IPS-18a (cell line): ENCODE data around the gene S100A13.
"Not testable (repeated sequence)": the region's sequence is repeated elsewhere in the genome, so short reads cannot be mapped to it uniquely, and the experiment has no call there.

Source experiments
- H3K27ac ChIP-seq: one replicate; pipeline ENCODE4 v1.5.1; 2013; ENCODE audit warnings: low read length
- H3K27me3 ChIP-seq: one replicate; pipeline ENCODE4 v1.6.1; 2013; ENCODE audit warnings: mild to moderate bottlenecking, low read length; ENCODE audit not compliant: control insufficient read depth, insufficient read depth
- H3K36me3 ChIP-seq: one replicate; pipeline ENCODE4 v1.6.1; 2013; ENCODE audit warnings: low read depth, low read length; ENCODE audit not compliant: control insufficient read depth
- H3K4me1 ChIP-seq: one replicate; pipeline ENCODE4 v1.6.1; 2013; ENCODE audit warnings: low read depth, low read length; ENCODE audit not compliant: control insufficient read depth
- H3K4me3 ChIP-seq: one replicate; pipeline ENCODE4 v1.5.1; 2013; ENCODE audit warnings: low read length
- H3K9ac ChIP-seq: one replicate; pipeline ENCODE4 v1.6.1; 2013; ENCODE audit warnings: mild to moderate bottlenecking, low read length, moderate library complexity
- H3K9me3 ChIP-seq: one replicate; pipeline ENCODE4 v1.6.1; 2013; ENCODE audit warnings: low read depth, low read length; ENCODE audit not compliant: control insufficient read depth

Gene S100A13

DNA sequence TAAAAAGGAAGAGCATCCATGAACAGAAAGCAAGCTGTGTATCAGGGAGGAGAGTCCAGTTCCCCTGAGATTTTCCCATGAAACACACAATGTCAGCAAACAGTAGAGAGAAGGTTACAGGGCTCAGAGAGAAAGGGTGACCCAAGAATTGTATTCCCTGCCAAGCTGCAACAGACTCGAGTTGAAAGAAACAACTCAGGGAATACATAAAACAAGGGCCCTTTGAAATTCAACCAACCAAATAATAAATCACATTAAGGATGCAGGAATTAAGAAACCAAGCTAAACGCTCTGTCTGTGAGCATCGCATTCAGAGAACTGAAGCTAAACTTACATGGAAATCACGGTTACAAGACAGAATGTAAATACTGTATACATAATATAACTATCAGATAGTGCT lies 34.6 kb downstream of the S100A13 start:
- no peak overlapping the region for H3K9ac ChIP-seq
- H3K4me3 ChIP-seq: no peak overlapping the region
- H3K36me3 ChIP-seq: no peaks in the 10 kb centered on the region
- no peaks in the 10 kb centered on the region for H3K4me1 ChIP-seq
- no peaks in the 10 kb centered on the region for H3K9me3 ChIP-seq
- H3K27ac ChIP-seq: no peak overlapping the region
- no peaks in the 10 kb centered on the region for H3K27me3 ChIP-seq

DNA sequence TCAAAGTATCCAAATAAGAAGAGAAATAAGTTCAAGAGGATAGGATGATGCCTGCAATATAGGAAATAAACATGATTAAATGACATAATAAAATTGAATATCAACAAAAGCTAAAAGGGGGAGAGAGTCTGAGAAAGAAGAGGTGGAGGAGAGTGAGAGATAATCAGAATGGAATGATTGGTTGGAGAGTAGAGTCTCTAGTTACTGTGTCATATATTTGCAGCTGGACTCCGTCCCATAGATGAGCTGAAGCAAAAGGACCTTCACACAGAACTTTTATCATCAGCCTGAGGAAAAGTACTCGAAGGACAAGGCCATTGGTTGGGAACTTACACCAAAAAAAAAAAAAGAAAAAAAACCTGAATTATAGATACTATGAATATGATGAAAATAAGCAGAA lies 38.8 kb downstream of the S100A13 start:
- Histone ChIP-seq H3K9me3 (no peaks in the 10 kb centered on the region), H3K9ac (no peak overlapping the region), H3K4me1 (no peaks in the 10 kb centered on the region), H3K27ac (no peak overlapping the region), H3K36me3 (no peaks in the 10 kb centered on the region), H3K4me3 (no peak overlapping the region), H3K27me3 (no peaks in the 10 kb centered on the region)

DNA sequence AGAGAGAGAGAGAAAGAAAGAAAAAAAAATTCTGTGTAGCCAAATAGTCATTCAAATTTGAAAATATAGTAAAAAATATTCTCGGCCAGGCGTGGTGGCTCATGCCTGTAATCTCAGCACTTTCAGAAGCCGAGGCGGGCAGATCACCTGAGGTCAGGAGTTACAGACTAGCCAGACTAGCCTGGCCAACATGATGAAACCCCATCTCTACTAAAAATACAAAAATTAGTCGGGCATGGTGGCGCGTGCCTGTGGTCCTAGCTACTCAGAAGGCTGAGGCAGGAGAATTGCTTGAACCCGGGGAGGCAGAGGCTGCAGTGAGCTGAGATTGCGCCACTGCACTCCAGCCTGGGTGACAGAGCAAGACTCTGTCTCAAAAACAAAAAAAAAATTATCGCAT lies 39.3 kb downstream of the S100A13 start:
- not testable (repeated sequence) for H3K4me1 ChIP-seq, H3K9ac ChIP-seq

DNA sequence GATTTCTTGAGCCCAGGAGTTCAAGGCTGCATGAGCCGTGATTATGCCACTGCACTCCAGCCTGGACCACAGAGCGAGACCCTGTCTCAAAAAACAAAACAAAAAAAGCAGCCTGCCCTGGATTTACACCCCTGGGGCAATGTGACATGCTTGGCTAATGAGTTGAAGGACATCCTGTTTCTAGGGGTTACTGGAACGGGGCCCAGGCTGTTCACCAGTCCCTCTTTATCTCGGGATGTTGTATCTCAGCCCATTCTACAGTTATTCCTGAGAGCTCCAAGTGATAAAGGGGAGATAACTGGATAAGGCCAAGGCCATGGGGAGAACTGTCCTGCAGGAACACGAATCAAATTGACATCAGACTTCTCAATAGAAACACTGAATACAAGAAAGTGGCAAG lies 40.0 kb downstream of the S100A13 start:
- no peak overlapping the region for H3K9ac ChIP-seq
- no peaks in the 10 kb centered on the region for H3K27me3 ChIP-seq
- no peak overlapping the region for H3K4me3 ChIP-seq
- H3K4me1 ChIP-seq: no peaks in the 10 kb centered on the region
- H3K9me3 ChIP-seq: no peaks in the 10 kb centered on the region
- no peak overlapping the region for H3K27ac ChIP-seq
- no peaks in the 10 kb centered on the region for H3K36me3 ChIP-seq

More for the DNA sequence above, 39.3 kb downstream of the S100A13 start:
- not testable (repeated sequence) for H3K36me3 ChIP-seq, H3K27me3 ChIP-seq, H3K27ac ChIP-seq, H3K9me3 ChIP-seq, H3K4me3 ChIP-seq

DNA sequence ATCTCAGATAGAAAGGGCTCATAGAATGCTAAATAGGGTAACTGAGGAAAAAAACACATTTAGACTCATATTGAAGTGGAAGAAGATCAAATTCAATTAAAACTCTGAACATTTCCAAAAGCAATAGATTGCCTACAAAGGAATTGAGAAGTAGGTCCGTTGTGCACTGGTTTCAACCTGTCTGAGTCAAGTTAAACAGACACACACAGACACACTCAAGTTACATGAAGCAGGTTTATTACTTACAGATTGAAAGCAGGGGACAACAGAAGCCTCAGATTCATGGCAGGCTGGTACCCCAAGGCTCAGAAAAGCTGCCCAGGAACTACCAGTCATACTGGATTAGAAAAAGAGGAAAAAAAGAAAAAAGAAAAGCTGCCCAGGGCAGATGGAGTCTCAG lies 41.0 kb downstream of the S100A13 start:
- no peaks in the 10 kb centered on the region for H3K27me3 ChIP-seq
- H3K4me1 ChIP-seq: no peaks in the 10 kb centered on the region
- H3K27ac ChIP-seq: no peak overlapping the region
- H3K36me3 ChIP-seq: no peaks in the 10 kb centered on the region
- no peaks in the 10 kb centered on the region for H3K9me3 ChIP-seq
- H3K9ac ChIP-seq: no peak overlapping the region
- H3K4me3 ChIP-seq: no peak overlapping the region

DNA sequence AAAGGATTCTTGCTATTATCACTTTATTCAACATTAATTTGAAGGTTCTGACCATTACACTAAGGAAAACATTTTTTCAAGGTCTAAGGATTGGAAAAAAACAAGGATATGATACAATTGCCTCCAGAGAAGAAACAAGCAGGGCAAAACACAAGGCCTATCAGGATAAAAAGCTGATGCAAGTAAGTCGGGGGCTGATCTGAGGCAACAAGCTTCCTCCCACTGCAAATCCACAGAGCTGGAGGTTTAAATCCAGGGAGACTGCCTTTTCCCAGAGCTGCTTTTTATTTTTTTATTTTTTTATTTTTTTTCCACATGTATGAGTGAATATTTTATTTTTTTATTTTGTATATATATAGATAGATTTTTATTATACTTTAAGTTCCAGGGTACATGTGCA lies 42.3 kb downstream of the S100A13 start:
- no peak overlapping the region for H3K9ac ChIP-seq
- no peak overlapping the region for H3K4me3 ChIP-seq
- no peaks in the 10 kb centered on the region for H3K4me1 ChIP-seq
- H3K9me3 ChIP-seq: no peaks in the 10 kb centered on the region
- H3K27me3 ChIP-seq: no peaks in the 10 kb centered on the region
- no peaks in the 10 kb centered on the region for H3K36me3 ChIP-seq
- no peak overlapping the region for H3K27ac ChIP-seq

DNA sequence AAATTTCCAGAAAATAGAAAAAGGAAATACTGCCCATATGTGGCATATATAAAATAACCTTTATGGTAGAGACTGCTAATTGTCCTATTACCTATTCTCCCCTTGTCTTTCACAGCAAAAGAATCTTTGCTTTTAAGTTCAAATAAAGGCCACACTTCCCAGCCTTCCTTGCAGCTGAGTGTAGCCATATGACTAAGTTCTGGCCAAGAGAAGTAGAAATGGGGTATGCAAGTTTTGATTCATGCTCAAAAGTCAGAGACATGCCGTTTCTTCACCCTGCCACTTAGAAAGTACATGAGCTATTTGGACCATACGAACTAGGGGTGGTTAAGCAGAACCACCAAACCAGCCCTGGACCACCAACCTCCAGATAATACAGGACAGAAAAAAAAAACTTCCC lies 43.3 kb downstream of the S100A13 start:
- no peaks in the 10 kb centered on the region for H3K4me1 ChIP-seq
- no peak overlapping the region for H3K9ac ChIP-seq
- H3K9me3 ChIP-seq: no peaks in the 10 kb centered on the region
- no peak overlapping the region for H3K4me3 ChIP-seq
- no peaks in the 10 kb centered on the region for H3K36me3 ChIP-seq
- no peak overlapping the region for H3K27ac ChIP-seq
- no peaks in the 10 kb centered on the region for H3K27me3 ChIP-seq

DNA sequence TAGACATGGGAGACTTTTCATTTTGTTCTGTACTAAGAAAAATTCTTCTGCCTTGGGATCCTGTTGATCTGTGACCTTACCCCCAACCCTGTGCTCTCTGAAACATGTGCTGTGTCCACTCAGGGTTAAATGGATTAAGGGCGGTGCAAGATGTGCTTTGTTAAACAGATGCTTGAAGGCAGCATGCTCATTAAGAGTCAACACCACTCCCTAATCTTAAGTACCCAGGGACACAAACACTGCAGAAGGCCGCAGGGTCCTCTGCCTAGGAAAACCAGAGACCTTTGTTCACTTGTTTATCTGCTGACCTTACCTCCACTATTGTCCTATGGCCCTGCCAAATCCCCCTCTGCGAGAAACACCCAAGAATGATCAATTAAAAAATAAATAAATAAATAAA lies 43.8 kb downstream of the S100A13 start:
- not testable (repeated sequence) for H3K4me1 ChIP-seq, H3K9me3 ChIP-seq, H3K36me3 ChIP-seq, H3K27ac ChIP-seq, H3K9ac ChIP-seq, H3K4me3 ChIP-seq, H3K27me3 ChIP-seq

DNA sequence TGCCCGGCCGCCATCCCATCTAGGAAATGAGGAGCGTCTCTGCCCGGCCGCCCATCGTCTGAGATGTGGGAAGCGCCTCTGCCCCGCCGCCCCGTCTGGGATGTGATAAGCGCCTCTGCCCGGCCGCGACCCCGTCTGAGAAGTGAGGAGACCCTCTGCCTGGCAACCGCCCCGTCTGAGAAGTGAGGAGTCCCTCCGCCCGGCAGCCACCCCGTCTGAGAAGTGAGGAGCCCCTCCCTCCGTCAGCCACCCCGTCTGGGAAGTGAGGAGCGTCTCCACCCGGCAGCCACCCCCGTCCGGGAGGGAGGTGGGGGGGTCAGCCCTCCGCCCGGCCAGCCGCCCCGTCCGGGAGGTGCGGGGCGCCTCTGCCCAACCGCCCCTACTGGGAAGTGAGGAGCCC lies 44.5 kb downstream of the S100A13 start:
- H3K4me1 ChIP-seq, H3K27ac ChIP-seq, H3K9ac ChIP-seq, H3K9me3 ChIP-seq, H3K4me3 ChIP-seq, H3K27me3 ChIP-seq, H3K36me3 ChIP-seq: not testable (repeated sequence)

DNA sequence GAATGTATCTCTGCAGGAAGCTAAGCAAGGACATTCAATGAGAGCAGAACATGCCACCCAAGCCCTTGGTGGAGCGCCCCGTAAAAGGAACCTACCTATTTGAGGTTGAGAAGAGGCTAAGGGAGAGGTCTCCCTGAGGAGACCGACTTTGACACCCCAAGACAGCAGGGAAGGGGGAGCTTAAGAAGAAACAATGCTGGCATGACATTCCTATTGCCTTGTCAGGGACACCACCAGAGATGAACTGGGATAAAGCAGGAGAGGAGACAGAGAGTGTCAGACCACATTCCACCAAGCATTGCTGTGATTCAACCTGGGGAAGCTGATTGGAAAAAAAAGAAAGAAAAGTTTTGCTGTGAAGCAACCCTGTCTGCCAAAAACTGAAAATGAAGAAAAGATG lies 48.4 kb downstream of the S100A13 start:
- no peaks in the 10 kb centered on the region for H3K4me1 ChIP-seq
- no peak overlapping the region for H3K27ac ChIP-seq
- no peaks in the 10 kb centered on the region for H3K9me3 ChIP-seq
- H3K36me3 ChIP-seq: no peaks in the 10 kb centered on the region
- no peak overlapping the region for H3K4me3 ChIP-seq
- no peaks in the 10 kb centered on the region for H3K27me3 ChIP-seq
- H3K9ac ChIP-seq: no peak overlapping the region

DNA sequence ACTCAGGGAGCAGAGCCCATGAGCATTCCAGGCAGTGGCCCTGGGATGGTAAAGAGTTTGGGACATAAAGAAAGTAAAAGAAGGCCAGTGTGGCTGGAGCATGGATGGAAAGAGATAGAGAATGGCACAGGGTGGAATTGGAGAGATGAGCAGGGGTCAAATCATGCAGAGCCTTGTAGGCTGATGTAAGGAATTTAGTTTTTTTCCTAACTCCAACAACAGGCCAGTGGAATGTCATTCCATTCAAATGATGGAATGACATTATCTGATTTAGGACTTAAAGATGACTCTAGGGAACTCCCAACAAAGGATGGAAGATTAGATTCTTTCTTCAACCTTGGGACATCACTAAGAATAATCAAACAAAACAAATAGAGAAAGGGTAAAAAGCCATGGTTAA lies 48.8 kb downstream of the S100A13 start:
- Histone ChIP-seq H3K4me3 (no peak overlapping the region), H3K4me1 (no peaks in the 10 kb centered on the region), H3K27me3 (no peaks in the 10 kb centered on the region), H3K9me3 (no peaks in the 10 kb centered on the region), H3K9ac (no peak overlapping the region), H3K36me3 (no peaks in the 10 kb centered on the region), H3K27ac (no peak overlapping the region)

DNA sequence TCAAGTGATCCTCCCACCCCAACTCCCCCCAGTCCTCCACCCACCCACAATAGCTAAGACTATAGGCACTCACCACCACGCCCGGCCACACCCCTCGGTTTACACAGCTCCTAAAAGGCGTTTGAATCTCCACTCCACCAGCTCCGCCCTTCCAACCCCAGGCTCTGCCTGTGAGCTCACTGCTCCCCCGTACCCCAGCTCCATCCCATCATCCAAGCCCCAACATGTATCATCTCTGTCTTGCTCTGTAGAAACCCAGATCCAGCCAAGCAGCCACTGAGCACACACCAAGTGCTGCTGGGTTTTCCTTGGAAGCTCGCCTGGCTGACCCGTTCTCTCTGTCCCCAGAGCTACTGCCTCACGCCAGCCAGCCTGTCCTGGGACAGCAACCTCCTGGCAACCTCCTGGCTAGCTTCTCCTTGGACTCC lies 49.7 kb downstream of the S100A13 start:
- no peaks in the 10 kb centered on the region for H3K4me1 ChIP-seq
- H3K9me3 ChIP-seq: no peaks in the 10 kb centered on the region
- no peak overlapping the region for H3K27ac ChIP-seq
- no peaks in the 10 kb centered on the region for H3K27me3 ChIP-seq
- no peaks in the 10 kb centered on the region for H3K36me3 ChIP-seq
- H3K9ac ChIP-seq: no peak overlapping the region
- no peak overlapping the region for H3K4me3 ChIP-seq

DNA sequence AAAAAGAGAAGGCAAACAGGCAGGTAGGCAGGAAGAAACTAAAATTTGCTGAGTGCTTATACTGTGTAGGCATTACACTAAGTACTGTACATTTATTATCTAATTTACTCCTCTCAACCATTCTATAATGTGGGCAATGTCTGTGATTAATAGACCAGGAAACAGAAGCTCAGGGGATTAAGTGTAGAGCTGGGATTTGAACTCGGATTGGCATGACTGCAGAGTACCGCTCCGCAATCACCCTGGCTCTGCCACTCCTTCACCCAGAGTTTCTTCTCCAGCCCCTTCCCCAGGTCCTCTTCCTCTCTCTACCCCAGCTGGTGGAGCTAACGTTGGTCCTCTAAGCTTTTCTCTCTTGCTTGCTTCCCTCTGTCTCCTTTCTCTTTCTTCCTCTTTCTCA lies 50.2 kb downstream of the S100A13 start:
- no peaks in the 10 kb centered on the region for H3K27me3 ChIP-seq
- no peaks in the 10 kb centered on the region for H3K9me3 ChIP-seq
- no peaks in the 10 kb centered on the region for H3K36me3 ChIP-seq
- H3K4me1 ChIP-seq: no peaks in the 10 kb centered on the region
- no peak overlapping the region for H3K4me3 ChIP-seq
- H3K9ac ChIP-seq: no peak overlapping the region
- H3K27ac ChIP-seq: no peak overlapping the region
